NK-92 treated with Interleukin-12 subunit alpha and Interleukin-12 subunit beta, amount 100 ng/mL, for 24 hours (cell line): ENCODE data around the gene SLC44A2.

Source experiments
- DNase-seq: peaks from one replicate; lab custom pipeline; 2025; lab: John Stamatoyannopoulos, UW

The SLC44A2 gene

DNA sequence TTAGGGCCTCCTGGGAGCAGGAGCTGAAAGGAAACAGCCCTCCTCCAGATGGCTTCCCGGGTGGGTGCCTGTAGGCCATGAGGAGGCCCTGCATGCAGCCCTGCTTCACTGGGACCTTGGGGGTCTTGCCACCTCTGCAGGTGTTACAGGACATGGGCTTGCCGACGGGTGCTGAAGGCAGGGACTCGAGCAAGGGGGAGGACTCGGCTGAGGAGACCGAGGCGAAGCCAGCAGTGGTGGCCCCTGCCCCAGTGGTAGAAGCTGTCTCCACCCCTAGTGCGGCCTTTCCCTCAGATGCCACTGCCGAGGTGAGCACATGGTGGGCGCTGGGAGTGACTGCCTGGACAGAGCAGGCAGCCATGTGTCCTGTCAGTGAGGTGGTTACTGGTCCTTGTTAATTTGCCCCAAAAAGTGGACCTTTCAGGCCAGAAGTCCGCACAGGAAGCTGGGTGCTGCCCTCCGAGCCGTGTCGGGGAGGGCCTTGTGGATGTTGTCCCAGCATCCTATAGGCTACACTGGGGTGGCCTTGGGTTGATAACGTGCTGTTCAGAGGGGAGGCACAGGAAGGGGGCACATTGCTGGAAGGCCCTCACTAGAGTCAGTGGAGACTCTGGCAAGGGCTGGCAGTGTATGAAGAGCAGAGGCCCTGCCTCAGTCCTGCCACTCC, 57.2 kb downstream of the SLC44A2 start:
- DNase-seq, result no peak

DNA sequence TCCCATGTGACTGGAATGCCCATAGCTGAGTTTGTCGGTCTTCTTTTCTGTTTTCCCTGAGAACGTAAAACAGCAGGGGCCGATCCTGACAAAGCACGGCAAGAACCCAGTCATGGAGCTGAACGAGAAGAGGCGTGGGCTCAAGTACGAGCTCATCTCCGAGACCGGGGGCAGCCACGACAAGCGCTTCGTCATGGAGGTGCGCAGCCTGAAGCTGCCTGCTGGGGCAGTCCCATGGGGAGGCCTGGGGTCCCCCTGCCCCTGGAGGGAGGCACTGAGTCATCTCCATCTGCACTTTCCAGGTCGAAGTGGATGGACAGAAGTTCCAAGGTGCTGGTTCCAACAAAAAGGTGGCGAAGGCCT, 57.7 kb downstream of the SLC44A2 start:
- DNase-seq, result no peak

DNA sequence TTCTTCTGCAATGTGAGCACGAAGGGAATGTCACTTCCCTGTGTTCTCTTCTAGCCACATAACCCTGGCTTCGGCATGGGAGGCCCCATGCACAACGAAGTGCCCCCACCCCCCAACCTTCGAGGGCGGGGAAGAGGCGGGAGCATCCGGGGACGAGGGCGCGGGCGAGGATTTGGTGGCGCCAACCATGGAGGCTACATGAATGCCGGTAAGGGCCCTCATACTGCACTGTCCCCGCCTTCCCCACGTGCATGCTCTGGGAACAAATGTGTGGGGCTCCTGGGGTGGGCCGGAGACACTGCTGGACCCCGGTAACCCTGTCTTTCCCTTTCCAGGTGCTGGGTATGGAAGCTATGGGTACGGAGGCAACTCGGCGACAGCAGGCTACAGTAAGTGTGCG, 58.2 kb downstream of the SLC44A2 start:
- DNase-seq, result no peak

DNA sequence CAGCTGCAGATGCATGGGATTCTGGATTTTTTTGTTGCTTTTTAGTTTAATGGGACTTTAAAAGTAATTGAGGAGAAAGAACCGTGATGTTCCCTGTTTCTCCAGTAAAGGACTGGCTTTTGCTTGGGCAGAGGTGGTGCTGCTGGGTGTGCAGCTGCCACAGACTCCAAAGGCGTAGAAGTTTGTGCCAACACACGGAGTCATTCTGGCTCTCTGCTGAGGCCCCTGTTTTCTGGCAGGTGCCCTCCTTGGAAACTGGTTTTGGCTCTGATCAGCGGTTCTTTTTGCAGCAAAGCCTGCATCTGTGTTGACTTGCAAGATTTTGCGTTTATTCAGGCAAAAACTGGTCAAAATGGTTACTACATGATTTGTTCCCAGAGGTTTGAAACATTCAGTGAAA, 59.9 kb downstream of the SLC44A2 start:
- no peak for DNase-seq

DNA sequence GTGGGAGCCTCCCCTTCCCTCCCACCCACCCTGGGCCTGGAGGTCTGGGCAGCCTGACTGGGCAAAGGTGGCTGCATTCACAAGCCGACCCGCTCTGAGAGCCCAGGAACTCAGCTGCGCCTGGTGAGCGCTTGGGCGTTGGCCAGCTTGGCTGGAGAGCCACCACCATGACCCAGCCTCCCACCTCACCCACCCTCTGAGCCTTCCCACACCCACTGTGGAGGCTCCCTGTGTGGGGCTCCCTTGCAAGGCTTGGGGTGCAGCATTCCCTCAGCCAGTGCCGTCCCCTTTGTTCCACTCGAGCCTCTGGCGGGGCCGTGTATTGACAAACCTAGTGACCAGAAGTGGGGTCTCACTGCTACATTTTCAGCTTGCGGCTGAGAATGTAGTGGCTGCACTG, 60.8 kb downstream of the SLC44A2 start:
- no peak for DNase-seq

DNA sequence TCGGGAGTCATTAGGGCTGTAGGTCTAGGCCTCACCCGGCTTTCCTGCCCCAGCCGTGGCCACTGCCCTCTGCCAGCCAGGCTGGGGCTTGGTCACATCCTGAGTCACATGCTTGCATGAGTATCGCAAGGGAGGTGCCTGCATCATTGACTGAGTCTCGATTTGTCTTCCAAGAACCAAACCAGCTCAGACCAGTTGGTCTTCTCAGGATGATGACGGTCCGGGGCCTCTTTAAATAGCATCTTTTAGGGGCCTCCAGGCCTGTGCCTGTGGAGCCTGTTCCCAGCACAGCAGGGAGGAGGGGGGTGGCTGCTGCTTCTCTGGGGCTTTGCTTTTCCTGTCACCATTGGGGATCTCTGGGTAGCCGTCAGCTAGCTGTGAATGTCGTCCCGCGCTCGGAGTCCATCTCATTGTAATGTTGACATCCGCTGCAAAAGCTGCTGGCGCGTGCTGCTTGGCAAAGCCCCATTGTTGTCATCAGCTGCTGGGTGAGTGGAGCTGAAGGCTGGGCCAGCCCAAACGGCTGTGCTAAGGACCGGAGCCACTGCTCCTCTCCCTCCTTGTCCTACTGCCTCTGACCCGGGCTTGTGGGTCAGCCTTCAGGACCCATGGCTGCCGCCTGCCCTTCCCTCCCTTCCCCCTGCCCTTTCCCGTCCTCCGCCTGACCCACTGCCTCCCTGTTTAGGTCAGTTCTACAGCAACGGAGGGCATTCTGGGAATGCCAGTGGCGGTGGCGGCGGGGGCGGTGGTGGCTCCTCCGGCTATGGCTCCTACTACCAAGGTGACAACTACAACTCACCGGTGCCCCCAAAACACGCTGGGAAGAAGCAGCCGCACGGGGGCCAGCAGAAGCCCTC, 61.5 kb downstream of the SLC44A2 start:
- DNase-seq, result no peak

DNA sequence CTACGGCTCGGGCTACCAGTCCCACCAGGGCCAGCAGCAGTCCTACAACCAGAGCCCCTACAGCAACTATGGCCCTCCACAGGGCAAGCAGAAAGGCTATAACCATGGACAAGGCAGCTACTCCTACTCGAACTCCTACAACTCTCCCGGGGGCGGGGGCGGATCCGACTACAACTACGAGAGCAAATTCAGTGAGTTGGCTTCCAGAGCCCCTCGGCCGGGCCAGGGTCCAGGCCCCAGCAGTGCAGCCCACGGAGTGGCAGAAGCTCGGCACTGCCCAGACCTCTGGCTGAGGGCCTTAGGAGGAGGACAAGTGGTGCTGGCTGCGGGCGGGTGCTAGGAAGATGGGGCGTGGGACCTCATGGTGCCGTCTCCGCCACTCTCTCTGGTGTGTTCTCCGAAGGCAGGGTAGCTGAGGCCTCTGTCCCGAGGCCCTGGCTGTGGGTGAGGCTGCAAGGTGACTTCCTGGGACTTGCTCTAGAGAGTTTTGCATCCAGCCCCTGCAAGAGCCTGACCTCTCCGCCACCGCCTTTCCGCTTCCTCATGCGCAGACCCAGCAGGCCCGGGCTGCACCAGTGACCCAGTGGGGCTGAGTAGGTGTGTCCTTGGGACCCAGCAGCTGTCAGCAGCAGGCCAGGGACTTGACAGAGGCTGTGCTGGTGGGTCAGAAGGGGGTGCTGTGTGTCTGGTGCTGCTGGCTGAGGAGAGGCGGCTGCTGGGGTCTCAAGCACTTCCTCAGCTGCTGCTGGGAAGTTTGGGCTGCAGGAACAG, 62.4 kb downstream of the SLC44A2 start:
- no peak for DNase-seq

DNA sequence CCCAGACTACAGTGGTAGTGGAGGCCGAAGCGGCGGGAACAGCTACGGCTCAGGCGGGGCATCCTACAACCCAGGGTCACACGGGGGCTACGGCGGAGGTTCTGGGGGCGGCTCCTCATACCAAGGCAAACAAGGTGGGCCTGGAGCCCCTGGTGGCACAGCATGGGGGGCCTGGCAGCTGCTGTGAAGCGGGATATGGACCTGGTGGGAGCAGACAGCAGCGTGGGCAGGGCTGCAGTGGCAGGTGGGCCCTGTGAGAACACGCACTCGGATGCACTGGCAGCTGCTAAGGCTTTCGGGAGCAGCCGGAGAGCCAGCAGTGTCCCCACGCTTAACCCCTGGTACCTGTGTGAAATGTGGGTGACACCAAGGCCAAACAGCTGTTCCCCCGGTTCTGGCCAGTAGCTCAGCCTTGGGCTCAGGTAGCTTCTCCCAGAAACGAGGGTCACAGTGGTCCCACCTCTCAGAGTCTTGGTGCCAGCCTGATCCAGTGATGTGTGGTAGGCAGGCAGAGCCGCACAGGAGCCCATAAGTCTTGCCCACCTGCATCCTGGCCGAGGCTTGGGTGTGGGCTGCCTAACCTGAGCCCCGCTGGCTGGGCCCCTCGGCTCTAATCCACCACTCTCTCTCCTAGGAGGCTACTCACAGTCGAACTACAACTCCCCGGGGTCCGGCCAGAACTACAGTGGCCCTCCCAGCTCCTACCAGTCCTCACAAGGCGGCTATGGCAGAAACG, 63.4 kb downstream of the SLC44A2 start:
- DNase-seq, result no peak

DNA sequence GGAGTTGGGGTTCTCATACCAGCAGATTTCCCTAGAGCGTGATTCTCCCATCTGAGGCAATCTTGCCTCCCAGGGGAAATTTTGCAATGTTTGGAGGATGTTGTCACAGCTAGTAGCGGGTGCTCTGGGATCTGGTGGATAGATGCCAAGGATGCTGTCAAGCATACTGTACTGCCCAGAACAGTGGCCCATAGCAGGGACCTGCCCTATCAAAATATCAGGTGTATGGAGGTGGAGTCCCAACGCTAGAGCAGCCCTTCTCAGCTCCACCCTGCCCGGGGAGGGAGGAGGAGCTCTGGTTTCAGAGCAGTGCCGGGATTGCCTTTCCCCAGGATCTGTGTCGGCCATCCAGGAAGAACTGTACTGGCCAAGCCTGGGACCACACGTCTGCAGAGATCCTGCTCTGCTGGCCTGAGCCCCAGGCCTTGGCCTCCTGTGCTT, 65.0 kb downstream of the SLC44A2 start:
- DNase-seq, result no peak

DNA sequence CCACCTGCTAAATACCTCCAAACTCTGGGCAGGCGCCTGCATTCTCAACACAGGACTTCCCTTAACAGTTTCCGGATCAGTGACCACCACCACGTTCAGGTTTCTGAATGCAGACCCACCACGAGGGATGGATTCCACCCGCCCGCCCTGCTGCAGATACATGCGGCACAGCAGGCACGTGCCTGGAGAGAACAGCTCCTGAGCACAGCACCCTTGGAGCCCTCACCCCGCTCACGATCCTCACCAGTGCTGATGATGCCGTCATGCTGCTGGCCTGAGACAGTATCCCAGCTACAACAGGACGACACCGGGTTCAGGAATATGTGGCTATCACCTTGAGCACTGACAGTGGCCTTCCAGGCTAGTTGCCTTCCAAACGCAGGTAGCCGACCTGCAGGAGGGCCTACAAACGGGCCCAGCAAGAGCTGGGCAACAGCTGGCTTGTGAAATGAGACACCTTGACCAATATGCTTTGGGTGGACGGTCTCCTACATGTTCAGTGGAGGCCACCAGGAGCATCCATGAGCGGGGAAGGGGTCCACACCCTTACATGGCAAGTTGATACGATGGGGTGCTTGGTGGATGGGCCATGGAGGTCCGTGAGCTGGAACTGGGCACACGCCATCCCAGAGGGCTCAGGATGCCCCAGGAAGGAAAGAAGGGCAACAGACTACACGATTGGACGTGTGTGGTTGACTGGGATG, 66.0 kb downstream of the SLC44A2 start:
- no peak for DNase-seq

DNA sequence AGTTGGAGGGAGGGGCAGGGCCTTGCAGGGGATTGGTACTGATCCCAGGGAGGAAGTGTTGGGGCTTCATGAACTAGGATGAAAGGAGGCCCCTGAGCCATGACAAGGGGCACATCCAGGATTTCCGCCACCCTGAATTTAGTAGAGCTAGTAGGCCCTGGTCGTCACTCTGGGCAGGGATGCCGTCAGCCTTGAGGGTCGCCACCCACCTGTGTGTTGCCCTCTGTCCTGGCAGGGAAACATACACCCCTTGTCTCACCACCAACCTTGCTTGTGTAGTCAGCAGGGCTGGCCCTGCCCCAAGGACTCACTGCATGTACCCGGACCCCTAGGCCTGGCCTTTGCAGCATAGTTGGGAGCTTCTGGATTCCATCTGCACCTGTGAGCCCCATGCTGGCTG, 66.5 kb downstream of the SLC44A2 start:
- no peak for DNase-seq

DNA sequence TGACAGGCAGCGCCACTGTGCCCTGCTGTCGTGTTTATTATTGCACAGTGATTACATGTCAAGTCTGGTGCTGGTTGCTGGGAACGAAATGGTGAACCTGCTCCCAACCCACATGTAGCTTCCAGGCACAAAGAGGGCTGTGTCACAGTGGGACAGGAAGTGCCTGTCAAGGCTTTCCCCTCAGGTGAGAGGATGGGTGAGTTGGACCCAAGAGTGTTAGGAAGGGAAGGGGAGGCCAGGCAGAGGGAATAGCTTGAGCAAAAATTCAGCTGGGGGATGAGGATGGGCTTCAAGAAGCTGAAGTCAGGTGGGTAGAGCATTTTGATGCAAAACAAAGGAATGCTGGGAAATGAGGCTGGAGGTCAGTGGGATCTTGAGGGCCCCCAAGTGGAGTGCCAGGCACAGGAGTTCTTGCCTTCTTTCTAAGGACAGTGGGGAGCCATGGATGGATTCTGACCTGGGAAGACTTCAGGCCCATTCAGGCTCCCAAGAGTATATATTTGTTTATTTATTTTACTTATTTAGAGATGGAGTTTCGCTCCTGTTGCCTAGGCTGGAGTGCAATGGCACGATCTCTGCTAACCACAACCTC, 67.4 kb downstream of the SLC44A2 start:
- DNase-seq, result no peak
